GM19240 (cell line): Measurements from ENCODE around the gene RTP5.
"Not testable (repeated sequence)": the region's sequence is repeated elsewhere in the genome, so short reads cannot be mapped to it uniquely, and the experiment has no call there.

Experiments used
- DNase-seq: peaks from one replicate; pipeline ENCODE4 v3.0.0; 2011; ENCODE audit warnings: low spot score; ENCODE audit not compliant: insufficient read length

The RTP5 gene

GRCh38 chr2:241869087-241869961, at the start of gene RTP5:
Gene RTP5 (plus strand): TSS chr2:241869729. CDS start chr2:241869757, 28 bp downstream.
- no peak for DNase-seq

- not testable (repeated sequence) for DNase-seq
These were observed 49.4 kb upstream of the RTP5 start for GRCh38 chr2:241819947-241820624.

- DNase-seq, result no peak
These were observed 48.7 kb upstream of the RTP5 start for GRCh38 chr2:241820625-241821384.

- DNase-seq, result no peak
These were observed 47.9 kb upstream of the RTP5 start for GRCh38 chr2:241821460-241822263.

- no peak for DNase-seq
These were observed 47.3 kb upstream of the RTP5 start for GRCh38 chr2:241822264-241822623.

GRCh38 chr2:241823531-241824437, 45.7 kb upstream of the RTP5 start:
- DNase-seq, result not testable (repeated sequence)

- no peak for DNase-seq
These were observed 42.1 kb upstream of the RTP5 start for GRCh38 chr2:241827394-241827793.

GRCh38 chr2:241833101-241833663, 36.3 kb upstream of the RTP5 start:
- DNase-seq, result no peak

GRCh38 chr2:241833756-241834526, 35.6 kb upstream of the RTP5 start:
- not testable (repeated sequence) for DNase-seq

GRCh38 chr2:241834527-241835210, 34.9 kb upstream of the RTP5 start:
- no peak for DNase-seq

- DNase-seq, result no peak
These were observed 33.9 kb upstream of the RTP5 start for GRCh38 chr2:241835611-241836010.

GRCh38 chr2:241836292-241836691, 33.2 kb upstream of the RTP5 start:
- no peak for DNase-seq

GRCh38 chr2:241837197-241837965, 32.1 kb upstream of the RTP5 start:
- DNase-seq, result no peak

GRCh38 chr2:241841181-241842066, 28.1 kb upstream of the RTP5 start:
- no peak for DNase-seq

GRCh38 chr2:241842067-241842415, 27.5 kb upstream of the RTP5 start:
- DNase-seq, result no peak

- DNase-seq, result peak; percentile 82
These were observed 26.8 kb upstream of the RTP5 start for GRCh38 chr2:241842620-241843211.
